ENCODE results near the gene RAB11B.
"Not testable (repeated sequence)": the region's sequence is repeated elsewhere in the genome, so short reads cannot be mapped to it uniquely, and the experiment has no call there.

- TF ChIP-seq CTCF (IDR thresholded peaks at IDR 0.05 in 2 of 3, conservative IDR thresholded peaks at IDR 0.05 in 1 of 3; ENCODE audit: borderline replicate concordance in 1 of 3, insufficient read depth in 1 of 3, low read depth in 2 of 3, low read length in 2 of 3); MAX (IDR thresholded peaks at IDR 0.05); SIN3A (IDR thresholded peaks at IDR 0.05; ENCODE audit: low read depth); POLR2A (IDR thresholded peaks at IDR 0.05; ENCODE audit: borderline replicate concordance, extremely low read depth, insufficient read depth, insufficient read length); CBX3 (IDR thresholded peaks at IDR 0.05; ENCODE audit: low read depth); POLR2AphosphoS5 (IDR thresholded peaks at IDR 0.05; ENCODE audit: low read depth, low read length); TCF7L2 (IDR thresholded peaks at IDR 0.05; ENCODE audit: borderline replicate concordance, extremely low read depth, insufficient read depth, insufficient read length); YY1 (IDR thresholded peaks at IDR 0.05; ENCODE audit: extremely low read depth, insufficient replicate concordance, low read depth, low read length); EGR1 (IDR thresholded peaks at IDR 0.05; ENCODE audit: low read depth): not testable (repeated sequence)
Measured at GRCh38 chr19:8376373-8376974, 13.7 kb upstream of the RAB11B start.
